Fibroblast of skin of left biceps (primary cell): ENCODE measurements around the gene MBP.

Experiments
- DNase-seq, 2 experiments: peaks; one replicate each; pipeline ENCODE4 v3.0.0-alpha.2; 2013; ENCODE audit warnings: low read depth in 2 of 2

MBP gene

GRCh38 chr18:77151033-77151771 lies 18.6 kb upstream of the MBP start:
- DNase-seq: no peak

GRCh38 chr18:77150588-77150987 lies 18.0 kb upstream of the MBP start:
- no peak for DNase-seq

GRCh38 chr18:77148289-77148688 lies 15.7 kb upstream of the MBP start:
- no peak for DNase-seq

- DNase-seq: no peak
Observed at GRCh38 chr18:77147418-77147852, 14.9 kb upstream of the MBP start.

GRCh38 chr18:77146249-77147080 lies 13.9 kb upstream of the MBP start:
- DNase-seq: no peak

- DNase-seq: no peak
Observed at GRCh38 chr18:77145364-77145901, 12.8 kb upstream of the MBP start.

- no peak for DNase-seq
Observed at GRCh38 chr18:77144451-77145118, 12.0 kb upstream of the MBP start.

GRCh38 chr18:77144046-77144445 lies 11.5 kb upstream of the MBP start:
- no peak for DNase-seq

- no peak for DNase-seq
Observed at GRCh38 chr18:77143196-77143595, 10.6 kb upstream of the MBP start.

- no peak for DNase-seq
Observed at GRCh38 chr18:77141401-77142118, 9.0 kb upstream of the MBP start.

- DNase-seq: no peak
Observed at GRCh38 chr18:77140439-77141109, 8.0 kb upstream of the MBP start.

GRCh38 chr18:77140030-77140429 lies 7.4 kb upstream of the MBP start:
- no peak for DNase-seq

GRCh38 chr18:77139619-77140018 lies 7.0 kb upstream of the MBP start:
- DNase-seq: no peak

- DNase-seq: no peak
Observed at GRCh38 chr18:77138270-77138669, 5.7 kb upstream of the MBP start.

GRCh38 chr18:77137851-77138250 lies 5.3 kb upstream of the MBP start:
- DNase-seq: no peak

GRCh38 chr18:77136871-77137665 lies 4.5 kb upstream of the MBP start:
- DNase-seq: no peak

GRCh38 chr18:77136076-77136718 lies 3.6 kb upstream of the MBP start:
- no peak for DNase-seq

- no peak for DNase-seq
Observed at GRCh38 chr18:77135339-77136075, 2.9 kb upstream of the MBP start.

GRCh38 chr18:77134611-77135010 lies 2.0 kb upstream of the MBP start:
- DNase-seq: no peak
